ENCODE data around the gene FOLH1. TPM values are rescaled to one million over a fixed set of nuclear protein-coding genes. Genes with fewer than 3 reads are reported as not detected.
"Not testable (repeated sequence)": the region's sequence is repeated elsewhere in the genome, so short reads cannot be mapped to it uniquely, and the experiment has no call there.

FOLH1 gene
- 0.08 TPM for total RNA-seq (2013)
- polyA plus RNA-seq (not detected), polyA minus RNA-seq (not detected in 2 replicates), total RNA-seq (0 to 1.8 (median 0.04) reads per million in 11 experiments)

DNA sequence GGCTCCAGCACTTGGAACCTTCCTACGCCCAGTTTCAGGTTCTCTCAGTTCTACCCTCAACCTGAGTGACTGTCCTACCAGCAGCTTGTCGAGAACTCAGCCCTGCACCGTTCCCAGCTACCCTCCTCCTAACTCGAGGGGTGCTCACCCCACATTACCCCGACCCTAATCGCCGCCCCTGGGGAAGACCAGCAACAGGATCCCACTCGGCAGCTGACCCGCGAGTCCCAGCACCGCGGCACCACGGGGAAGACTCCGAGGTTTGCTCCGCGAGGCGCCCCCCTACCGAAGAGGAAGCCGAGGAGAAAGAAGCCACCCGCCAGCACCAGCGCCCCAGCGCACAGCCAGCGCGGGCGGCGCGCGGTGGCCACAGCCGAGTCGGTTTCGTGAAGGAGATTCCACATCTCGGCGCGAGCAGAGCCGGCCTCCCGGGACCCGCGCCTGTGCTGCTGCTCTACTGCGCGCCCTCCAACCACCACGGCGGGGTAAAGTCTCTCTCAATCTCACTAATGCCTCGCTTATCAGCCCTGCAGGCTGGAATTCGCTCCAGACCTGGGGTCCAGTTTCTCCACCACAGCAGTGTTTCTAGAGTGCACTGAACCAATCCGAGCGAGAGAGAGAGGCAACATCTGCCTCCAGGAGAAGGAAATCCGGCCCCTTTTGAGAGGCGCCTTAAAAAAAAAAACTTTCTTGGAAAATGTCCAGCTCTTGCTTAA lies at the start of gene FOLH1:
FOLH1 (minus strand) TSS at position 597 of the 716 bp plus-strand sequence; CDS start at position 404, 193 bp downstream.
- H3K4me3 Mint-ChIP-seq: peak within 1 kb of the TSS; percentile 81 to 89
- Histone ChIP-seq H3K9me3 (replicated peaks in 1 of 2; ENCODE audit: control insufficient read depth in 1 of 2, insufficient read depth in 1 of 2, low read length in 2 of 2) (no peaks in the 10 kb centered on the region), H3K4me1 (ENCODE audit: control insufficient read depth in 1 of 2, insufficient read depth in 2 of 2, low read length in 2 of 2) (peaks cover 4 to 7% of the 10 kb centered on the region in 2 donors), H3K36me3 (replicated peaks in 1 of 2; ENCODE audit: control insufficient read depth in 1 of 2, insufficient read depth in 2 of 2, low read length in 2 of 2) (no peaks in the 10 kb centered on the region), H3K79me2 (ENCODE audit: insufficient read depth, low read length) (no peaks in the 10 kb centered on the region), H3K4me2 (replicated peaks; ENCODE audit: extremely low read depth, low read length, poor library complexity, severe bottlenecking) (peak within 1 kb of the TSS; percentile 71), H4K20me1 (ENCODE audit: insufficient read depth, low read length) (no peaks in the 10 kb centered on the region), H3K4me3 (replicated peaks in 1 of 3; ENCODE audit: low read depth in 2 of 3, low read length in 3 of 3) (peak within 1 kb of the TSS; percentile 32 to 68 (median 39)), H3K9ac (ENCODE audit: insufficient read depth, low read length, poor library complexity, severe bottlenecking) (peak within 1 kb of the TSS; percentile 55), H3K27ac (ENCODE audit: low read depth in 1 of 2, low read length in 2 of 2) (no peak within 1 kb of the TSS), H3K27me3 (ENCODE audit: control insufficient read depth in 2 of 2, insufficient read depth in 2 of 2, low read length in 2 of 2) (no peaks in the 10 kb centered on the region), H2AFZ (ENCODE audit: insufficient read depth, low read depth, low read length, poor library complexity, severe bottlenecking) (peak within 1 kb of the TSS; percentile 70)
- peaks cover 9% of the 10 kb centered on the region for H3K4me1 Mint-ChIP-seq
- 6% methylated on average over 45 of the region's 48 CpGs for WGBS (ENCODE audit: insufficient coverage)
- TF ChIP-seq, protein P1, sequence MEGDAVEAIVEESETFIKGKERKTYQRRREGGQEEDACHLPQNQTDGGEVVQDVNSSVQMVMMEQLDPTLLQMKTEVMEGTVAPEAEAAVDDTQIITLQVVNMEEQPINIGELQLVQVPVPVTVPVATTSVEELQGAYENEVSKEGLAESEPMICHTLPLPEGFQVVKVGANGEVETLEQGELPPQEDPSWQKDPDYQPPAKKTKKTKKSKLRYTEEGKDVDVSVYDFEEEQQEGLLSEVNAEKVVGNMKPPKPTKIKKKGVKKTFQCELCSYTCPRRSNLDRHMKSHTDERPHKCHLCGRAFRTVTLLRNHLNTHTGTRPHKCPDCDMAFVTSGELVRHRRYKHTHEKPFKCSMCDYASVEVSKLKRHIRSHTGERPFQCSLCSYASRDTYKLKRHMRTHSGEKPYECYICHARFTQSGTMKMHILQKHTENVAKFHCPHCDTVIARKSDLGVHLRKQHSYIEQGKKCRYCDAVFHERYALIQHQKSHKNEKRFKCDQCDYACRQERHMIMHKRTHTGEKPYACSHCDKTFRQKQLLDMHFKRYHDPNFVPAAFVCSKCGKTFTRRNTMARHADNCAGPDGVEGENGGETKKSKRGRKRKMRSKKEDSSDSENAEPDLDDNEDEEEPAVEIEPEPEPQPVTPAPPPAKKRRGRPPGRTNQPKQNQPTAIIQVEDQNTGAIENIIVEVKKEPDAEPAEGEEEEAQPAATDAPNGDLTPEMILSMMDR (IDR thresholded peaks at IDR 0.05): no peak
- H3K27ac Mint-ChIP-seq: no peak within 1 kb of the TSS
- peaks cover 0 to 2% (median 0%) of the 10 kb centered on the region in 7 donors for H3K9me3 Mint-ChIP-seq
- H3K27me3 Mint-ChIP-seq (ENCODE audit: low read depth in 3 of 3): peaks cover 4 to 12% (median 6%) of the 10 kb centered on the region in 3 donors
- DNase-seq: peak in 1 of 3 donors; percentile 6
- no peaks in the 10 kb centered on the region for H3K36me3 Mint-ChIP-seq
- intact Hi-C loops (cut with micrococcal nuclease): no loop called here

DNA sequence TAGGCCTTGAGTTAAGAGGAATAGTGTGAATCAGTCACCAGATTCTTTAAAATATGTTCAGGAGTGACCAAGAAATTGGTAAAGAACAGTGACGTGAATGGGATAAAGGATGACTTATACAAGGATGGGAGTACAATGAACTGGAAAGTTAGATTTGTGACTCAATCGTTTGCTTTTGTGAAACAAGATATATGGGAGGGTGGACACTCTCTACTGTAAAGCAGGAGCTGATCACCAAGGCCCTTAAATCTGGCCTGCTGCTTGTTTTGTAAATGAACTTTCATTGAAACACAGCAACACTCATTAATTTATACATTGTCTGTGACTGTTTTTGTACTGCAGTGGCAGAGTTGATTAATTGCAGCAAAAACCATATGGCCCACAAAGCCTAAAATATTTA lies 46.7 kb upstream of the FOLH1 start:
- H3K27ac Mint-ChIP-seq; H3K4me1 ChIP-seq (ENCODE audit: control insufficient read depth in 1 of 2, insufficient read depth in 2 of 2, low read length in 2 of 2); H3K9me3 ChIP-seq (replicated peaks in 1 of 2; ENCODE audit: control insufficient read depth in 1 of 2, insufficient read depth in 1 of 2, low read length in 2 of 2); H3K4me3 Mint-ChIP-seq; intact Hi-C loops (cut with micrococcal nuclease); H3K4me2 ChIP-seq (replicated peaks; ENCODE audit: extremely low read depth, low read length, poor library complexity, severe bottlenecking); H3K9ac ChIP-seq (ENCODE audit: insufficient read depth, low read length, poor library complexity, severe bottlenecking); H3K4me1 Mint-ChIP-seq; H3K36me3 Mint-ChIP-seq; H3K79me2 ChIP-seq (ENCODE audit: insufficient read depth, low read length); H3K4me3 ChIP-seq (replicated peaks in 1 of 3; ENCODE audit: low read depth in 2 of 3, low read length in 3 of 3); H3K36me3 ChIP-seq (replicated peaks in 1 of 2; ENCODE audit: control insufficient read depth in 1 of 2, insufficient read depth in 2 of 2, low read length in 2 of 2); H3K27me3 ChIP-seq (ENCODE audit: control insufficient read depth in 2 of 2, insufficient read depth in 2 of 2, low read length in 2 of 2); H3K27me3 Mint-ChIP-seq (ENCODE audit: low read depth in 3 of 3); H3K9me3 Mint-ChIP-seq; H4K20me1 ChIP-seq (ENCODE audit: insufficient read depth, low read length); H2AFZ ChIP-seq (ENCODE audit: insufficient read depth, low read depth, low read length, poor library complexity, severe bottlenecking); H3K27ac ChIP-seq (ENCODE audit: low read depth in 1 of 2, low read length in 2 of 2); DNase-seq: not testable (repeated sequence)
- WGBS (ENCODE audit: insufficient coverage): no CpG with 5 or more reads among the region's 2 CpGs

DNA sequence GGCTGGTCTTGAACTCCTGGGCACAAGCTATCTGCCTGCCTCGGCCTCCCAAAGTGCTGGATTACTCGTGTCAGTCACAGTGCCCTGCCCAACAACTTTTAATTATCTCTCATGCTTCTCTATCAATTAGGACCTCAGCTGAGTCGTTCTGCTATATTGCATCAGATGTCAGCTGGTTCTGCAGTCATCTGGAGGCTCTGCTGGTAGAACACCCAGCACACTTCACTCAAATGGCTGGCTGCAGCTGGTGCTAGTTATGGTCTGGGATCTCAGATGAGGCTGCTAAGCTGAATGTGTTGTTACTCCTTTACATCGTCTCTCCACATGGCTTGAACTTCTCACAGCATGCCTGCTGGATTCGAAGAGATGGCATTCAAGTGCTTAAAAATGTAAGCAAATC lies 42.8 kb upstream of the FOLH1 start:
- H3K4me2 ChIP-seq (replicated peaks; ENCODE audit: extremely low read depth, low read length, poor library complexity, severe bottlenecking); H3K27ac ChIP-seq (ENCODE audit: low read depth in 1 of 2, low read length in 2 of 2); H2AFZ ChIP-seq (ENCODE audit: insufficient read depth, low read depth, low read length, poor library complexity, severe bottlenecking); H4K20me1 ChIP-seq (ENCODE audit: insufficient read depth, low read length); H3K9me3 ChIP-seq (replicated peaks in 1 of 2; ENCODE audit: control insufficient read depth in 1 of 2, insufficient read depth in 1 of 2, low read length in 2 of 2); H3K9me3 Mint-ChIP-seq; H3K79me2 ChIP-seq (ENCODE audit: insufficient read depth, low read length); H3K36me3 ChIP-seq (replicated peaks in 1 of 2; ENCODE audit: control insufficient read depth in 1 of 2, insufficient read depth in 2 of 2, low read length in 2 of 2); intact Hi-C loops (cut with micrococcal nuclease); H3K27me3 ChIP-seq (ENCODE audit: control insufficient read depth in 2 of 2, insufficient read depth in 2 of 2, low read length in 2 of 2); DNase-seq; H3K4me3 Mint-ChIP-seq; H3K36me3 Mint-ChIP-seq; H3K27me3 Mint-ChIP-seq (ENCODE audit: low read depth in 3 of 3); H3K9ac ChIP-seq (ENCODE audit: insufficient read depth, low read length, poor library complexity, severe bottlenecking); H3K4me1 ChIP-seq (ENCODE audit: control insufficient read depth in 1 of 2, insufficient read depth in 2 of 2, low read length in 2 of 2); H3K4me3 ChIP-seq (replicated peaks in 1 of 3; ENCODE audit: low read depth in 2 of 3, low read length in 3 of 3); H3K4me1 Mint-ChIP-seq: not testable (repeated sequence)
- H3K27ac Mint-ChIP-seq: peak overlapping the region in 1 of 7 donors; percentile 31
- WGBS (ENCODE audit: insufficient coverage): no CpG with 5 or more reads among the region's 5 CpGs
